ENCODE results near the gene SLC37A2.

GRCh38 chr11:125136001-125136400, 72.9 kb downstream of the SLC37A2 start:
- no peak for TF ChIP-seq SP1 (IDR thresholded peaks at IDR 0.05; ENCODE audit: low read depth)
- no peak for TF ChIP-seq ATF3 (IDR thresholded peaks at IDR 0.05)

All from HCT116 (cell line).